Astrocyte (in vitro differentiated cells and primary cell): ENCODE data around the gene FCRLA. TPM values are rescaled to one million over a fixed set of nuclear protein-coding genes. Genes with fewer than 3 reads are reported as not detected.
"Not testable (repeated sequence)": the region's sequence is repeated elsewhere in the genome, so short reads cannot be mapped to it uniquely, and the experiment has no call there.

Experiments
- DNase-seq: peaks from one replicate; pipeline ENCODE4 v3.0.0-alpha.2; 2010; ENCODE audit warnings: low read depth
- FAIRE-seq: peaks from 2 replicates; lab custom pipeline; 2011; peaks lifted over from hg19 to GRCh38; lab: Jason Lieb, UNC
- H2AFZ ChIP-seq: 2 replicates; pipeline ENCODE4 v1.6.0; 2012; ENCODE audit warnings: low read depth, low read length, inconsistent platforms
- H3K27ac ChIP-seq: 2 replicates; pipeline ENCODE4 v1.5.1; 2011; ENCODE audit warnings: low read depth, low read length, inconsistent platforms
- H3K27me3 ChIP-seq: 2 replicates; pipeline ENCODE4 v1.6.0; 2011; ENCODE audit warnings: low read length, inconsistent platforms; ENCODE audit not compliant: insufficient read depth
- H3K36me3 ChIP-seq: 2 replicates; pipeline ENCODE4 v1.5.1; 2011; ENCODE audit warnings: low read length, inconsistent platforms; ENCODE audit not compliant: insufficient read depth
- H3K4me1 ChIP-seq: 2 replicates; pipeline ENCODE4 v1.5.1; 2011; ENCODE audit warnings: low read length, inconsistent platforms; ENCODE audit not compliant: insufficient read depth
- H3K4me2 ChIP-seq: 2 replicates; pipeline ENCODE4 v1.6.0; 2012; ENCODE audit warnings: low read length, inconsistent platforms
- H3K4me3 ChIP-seq: 2 replicates; pipeline ENCODE4 v1.5.1; 2011; ENCODE audit warnings: low read depth, mild to moderate bottlenecking, low read length, inconsistent platforms; ENCODE audit not compliant: insufficient read depth
- H3K79me2 ChIP-seq: 2 replicates; pipeline ENCODE4 v1.6.0; 2012; ENCODE audit warnings: mild to moderate bottlenecking, low read length, inconsistent platforms; ENCODE audit not compliant: insufficient read depth
- H3K9ac ChIP-seq: 2 replicates; pipeline ENCODE4 v1.6.0; 2012; ENCODE audit warnings: mild to moderate bottlenecking, low read length, inconsistent platforms
- H3K9me3 ChIP-seq: 2 replicates; pipeline ENCODE4 v1.5.1; 2012; ENCODE audit warnings: low read depth, mild to moderate bottlenecking, low read length, inconsistent platforms; ENCODE audit not compliant: insufficient read depth
- H4K20me1 ChIP-seq: 2 replicates; pipeline ENCODE4 v1.6.0; 2012; ENCODE audit warnings: low read length, inconsistent platforms; ENCODE audit not compliant: insufficient read depth
- H3K27ac Mint-ChIP-seq: one replicate; pipeline ENCODE4 v1.8.0; 2021; ENCODE audit warnings: mild to moderate bottlenecking, mixed read lengths; ENCODE audit not compliant: unreplicated experiment
- H3K27me3 Mint-ChIP-seq: one replicate; pipeline ENCODE4 v1.8.0; 2021; ENCODE audit warnings: low read depth, mixed read lengths; ENCODE audit not compliant: unreplicated experiment
- H3K36me3 Mint-ChIP-seq: one replicate; pipeline ENCODE4 v1.8.0; 2021; ENCODE audit warnings: low read depth, mixed read lengths; ENCODE audit not compliant: unreplicated experiment
- H3K4me1 Mint-ChIP-seq: one replicate; pipeline ENCODE4 v1.8.0; 2021; ENCODE audit warnings: low read depth, mixed read lengths; ENCODE audit not compliant: unreplicated experiment
- H3K4me3 Mint-ChIP-seq: one replicate; pipeline ENCODE4 v1.8.0; 2021; ENCODE audit warnings: mild to moderate bottlenecking, moderate library complexity, mixed read lengths; ENCODE audit not compliant: unreplicated experiment
- H3K9me3 Mint-ChIP-seq: one replicate; pipeline ENCODE4 v1.8.0; 2021; ENCODE audit warnings: mild to moderate bottlenecking, mixed read lengths; ENCODE audit not compliant: unreplicated experiment
- EZH2 ChIP-seq: IDR thresholded peaks from 2 replicates; pipeline ENCODE4 v1.6.1; 2012; ENCODE audit warnings: mild to moderate bottlenecking, low read length, inconsistent platforms; ENCODE audit not compliant: insufficient read depth
- total RNA-seq: library from RNA; stranded (reverse); gene quantifications from 2 replicates; pipeline ENCODE4 v1.2.1, GENCODE V29; 2021
- TF ChIP-seq, protein P1 (sequence below): IDR thresholded peaks from 2 replicates; pipeline ENCODE4 v1.5.1; 2011; ENCODE audit warnings: low read depth, mild to moderate bottlenecking, inconsistent platforms, low read length, moderate library complexity; ENCODE audit not compliant: insufficient read depth

FCRLA gene
- total RNA-seq, 1 donor from 2014 or later: 0.45 TPM

DNA sequence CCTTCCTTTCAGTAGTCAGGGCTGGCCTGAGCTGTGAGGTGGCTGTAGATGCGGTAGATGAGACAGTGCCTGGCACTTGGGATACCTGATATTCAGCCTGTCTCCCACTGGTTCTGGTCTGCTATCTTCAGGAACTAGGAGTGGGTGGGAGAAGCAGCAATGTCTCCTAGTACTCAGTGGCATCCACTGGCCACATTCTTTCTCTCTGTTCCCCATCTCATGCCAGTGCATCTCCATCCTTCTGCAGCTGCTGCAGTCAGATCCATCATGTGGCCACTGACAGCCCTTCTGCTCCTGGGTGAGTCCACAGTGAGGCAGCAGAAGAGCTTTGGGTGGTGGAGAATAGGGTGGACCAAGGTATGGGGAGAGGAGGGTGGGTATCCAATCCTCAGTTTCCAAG is 15.4 kb downstream of the FCRLA start:
- TF ChIP-seq, protein P1, sequence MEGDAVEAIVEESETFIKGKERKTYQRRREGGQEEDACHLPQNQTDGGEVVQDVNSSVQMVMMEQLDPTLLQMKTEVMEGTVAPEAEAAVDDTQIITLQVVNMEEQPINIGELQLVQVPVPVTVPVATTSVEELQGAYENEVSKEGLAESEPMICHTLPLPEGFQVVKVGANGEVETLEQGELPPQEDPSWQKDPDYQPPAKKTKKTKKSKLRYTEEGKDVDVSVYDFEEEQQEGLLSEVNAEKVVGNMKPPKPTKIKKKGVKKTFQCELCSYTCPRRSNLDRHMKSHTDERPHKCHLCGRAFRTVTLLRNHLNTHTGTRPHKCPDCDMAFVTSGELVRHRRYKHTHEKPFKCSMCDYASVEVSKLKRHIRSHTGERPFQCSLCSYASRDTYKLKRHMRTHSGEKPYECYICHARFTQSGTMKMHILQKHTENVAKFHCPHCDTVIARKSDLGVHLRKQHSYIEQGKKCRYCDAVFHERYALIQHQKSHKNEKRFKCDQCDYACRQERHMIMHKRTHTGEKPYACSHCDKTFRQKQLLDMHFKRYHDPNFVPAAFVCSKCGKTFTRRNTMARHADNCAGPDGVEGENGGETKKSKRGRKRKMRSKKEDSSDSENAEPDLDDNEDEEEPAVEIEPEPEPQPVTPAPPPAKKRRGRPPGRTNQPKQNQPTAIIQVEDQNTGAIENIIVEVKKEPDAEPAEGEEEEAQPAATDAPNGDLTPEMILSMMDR: no peak
- no peak for TF ChIP-seq EZH2
- Mint-ChIP-seq H3K36me3 (no peaks in the 10 kb centered on the region), H3K27me3 (peaks cover 21% of the 10 kb centered on the region), H3K9me3 (no peaks in the 10 kb centered on the region), H3K4me3 (no peak overlapping the region), H3K27ac (no peak overlapping the region), H3K4me1 (peaks cover 19% of the 10 kb centered on the region)
- no peak overlapping the region for H2AFZ ChIP-seq
- DNase-seq (no peak), FAIRE-seq (no peak)
- H4K20me1 ChIP-seq: no peaks in the 10 kb centered on the region
- H3K27me3 ChIP-seq: no peaks in the 10 kb centered on the region
- peaks cover 24% of the 10 kb centered on the region for H3K4me1 ChIP-seq
- no peaks in the 10 kb centered on the region for H3K79me2 ChIP-seq
- no peaks in the 10 kb centered on the region for H3K9me3 ChIP-seq
- no peak overlapping the region for H3K4me3 ChIP-seq
- H3K27ac ChIP-seq: peak overlapping the region; percentile 62
- H3K9ac ChIP-seq: no peak overlapping the region
- peak overlapping the region; percentile 65 for H3K4me2 ChIP-seq
- no peaks in the 10 kb centered on the region for H3K36me3 ChIP-seq

GRCh38 chr1:161723459-161724141 is 16.6 kb downstream of the FCRLA start:
- Histone ChIP-seq H3K9me3 (no peaks in the 10 kb centered on the region), H3K4me2 (no peak overlapping the region), H3K79me2 (no peaks in the 10 kb centered on the region), H3K27ac (no peak overlapping the region), H3K4me3 (no peak overlapping the region), H3K9ac (no peak overlapping the region), H4K20me1 (no peaks in the 10 kb centered on the region), H2AFZ (no peak overlapping the region), H3K36me3 (no peaks in the 10 kb centered on the region), H3K4me1 (peaks cover 30% of the 10 kb centered on the region), H3K27me3 (no peaks in the 10 kb centered on the region)
- H3K36me3 Mint-ChIP-seq: no peaks in the 10 kb centered on the region
- no peak for FAIRE-seq
- peaks cover 16% of the 10 kb centered on the region for H3K27me3 Mint-ChIP-seq
- no peak for DNase-seq
- H3K27ac Mint-ChIP-seq: no peak overlapping the region
- no peak overlapping the region for H3K4me3 Mint-ChIP-seq
- no peaks in the 10 kb centered on the region for H3K9me3 Mint-ChIP-seq
- TF ChIP-seq, protein P1: no peak
- no peak for TF ChIP-seq EZH2
- peaks cover 25% of the 10 kb centered on the region for H3K4me1 Mint-ChIP-seq

- peak overlapping the region; percentile 68 for H3K4me3 ChIP-seq
- H3K9me3 ChIP-seq, H3K36me3 ChIP-seq, H3K79me2 ChIP-seq, H3K9me3 Mint-ChIP-seq, H3K36me3 Mint-ChIP-seq, FAIRE-seq, H3K27me3 ChIP-seq, DNase-seq, H4K20me1 ChIP-seq: not testable (repeated sequence)
- Mint-ChIP-seq H3K4me1 (peaks cover 33% of the 10 kb centered on the region), H3K27ac (peak overlapping the region; percentile 81), H3K4me3 (peak overlapping the region; percentile 89), H3K27me3 (peaks cover 12% of the 10 kb centered on the region)
- H3K9ac ChIP-seq: peak overlapping the region; percentile 93
- H2AFZ ChIP-seq: peak overlapping the region; percentile 79
- H3K4me2 ChIP-seq: peak overlapping the region; percentile 88
- H3K27ac ChIP-seq: peak overlapping the region; percentile 82
- H3K4me1 ChIP-seq: peaks cover 33% of the 10 kb centered on the region
Observed at GRCh38 chr1:161725258-161725907, 18.4 kb downstream of the FCRLA start.
